Measurements from ENCODE around the gene ACOX2. TPM values are rescaled to one million over a fixed set of nuclear protein-coding genes. Genes with fewer than 3 reads are reported as not detected.

Gene ACOX2
- total and polyA plus RNA-seq, 2 of the 13 experiments (the other 11 are each of a cell fraction or from before 2014, with no cell fraction given): 42.6 to 98.5 TPM

DNA sequence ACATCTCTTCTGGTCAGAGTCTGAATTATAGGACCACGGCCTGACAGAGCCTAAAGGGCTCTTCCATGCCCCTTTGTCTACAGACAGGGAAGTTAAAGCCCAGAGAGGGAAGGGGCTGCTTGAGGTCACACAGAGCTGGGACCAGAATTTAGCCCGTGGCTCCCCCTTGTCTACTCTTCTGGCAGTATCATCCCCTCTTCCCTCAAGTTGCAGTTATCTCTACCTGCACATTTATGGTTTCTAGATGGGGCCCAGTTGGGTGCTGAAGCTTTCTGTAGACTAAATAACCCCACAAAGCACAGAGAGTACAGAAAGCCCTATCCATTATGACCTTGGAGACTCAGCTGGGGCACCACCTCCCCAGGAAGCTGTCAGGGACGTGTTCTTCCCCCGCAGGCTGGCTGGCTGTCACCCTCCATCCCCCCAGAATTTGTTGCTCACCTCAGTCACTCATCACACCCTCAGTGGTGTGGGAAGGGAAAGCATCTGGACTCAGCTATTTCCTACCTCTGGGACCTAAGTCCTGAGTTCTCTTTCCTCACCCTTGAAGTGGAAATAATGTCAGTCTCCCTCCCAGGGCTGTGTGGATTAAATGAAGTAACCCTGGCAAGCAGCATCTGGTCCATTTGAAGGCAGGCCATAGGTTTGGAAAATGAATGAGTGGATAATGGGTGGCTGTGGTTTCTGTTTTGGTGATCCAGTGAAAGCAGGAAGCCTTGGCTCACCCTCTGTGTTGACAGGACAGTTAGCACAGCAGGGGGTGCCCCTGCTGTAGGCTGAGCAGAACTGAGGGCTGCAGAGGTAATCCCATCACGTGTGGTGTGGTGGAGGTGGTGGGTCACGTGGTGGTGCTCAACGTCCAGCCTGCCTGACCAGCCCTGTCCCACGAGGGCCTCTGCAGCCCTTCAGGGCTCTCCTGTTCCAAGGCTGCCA is 16.3 kb downstream of the ACOX2 start (continued):
- TF ChIP-seq, protein P1, sequence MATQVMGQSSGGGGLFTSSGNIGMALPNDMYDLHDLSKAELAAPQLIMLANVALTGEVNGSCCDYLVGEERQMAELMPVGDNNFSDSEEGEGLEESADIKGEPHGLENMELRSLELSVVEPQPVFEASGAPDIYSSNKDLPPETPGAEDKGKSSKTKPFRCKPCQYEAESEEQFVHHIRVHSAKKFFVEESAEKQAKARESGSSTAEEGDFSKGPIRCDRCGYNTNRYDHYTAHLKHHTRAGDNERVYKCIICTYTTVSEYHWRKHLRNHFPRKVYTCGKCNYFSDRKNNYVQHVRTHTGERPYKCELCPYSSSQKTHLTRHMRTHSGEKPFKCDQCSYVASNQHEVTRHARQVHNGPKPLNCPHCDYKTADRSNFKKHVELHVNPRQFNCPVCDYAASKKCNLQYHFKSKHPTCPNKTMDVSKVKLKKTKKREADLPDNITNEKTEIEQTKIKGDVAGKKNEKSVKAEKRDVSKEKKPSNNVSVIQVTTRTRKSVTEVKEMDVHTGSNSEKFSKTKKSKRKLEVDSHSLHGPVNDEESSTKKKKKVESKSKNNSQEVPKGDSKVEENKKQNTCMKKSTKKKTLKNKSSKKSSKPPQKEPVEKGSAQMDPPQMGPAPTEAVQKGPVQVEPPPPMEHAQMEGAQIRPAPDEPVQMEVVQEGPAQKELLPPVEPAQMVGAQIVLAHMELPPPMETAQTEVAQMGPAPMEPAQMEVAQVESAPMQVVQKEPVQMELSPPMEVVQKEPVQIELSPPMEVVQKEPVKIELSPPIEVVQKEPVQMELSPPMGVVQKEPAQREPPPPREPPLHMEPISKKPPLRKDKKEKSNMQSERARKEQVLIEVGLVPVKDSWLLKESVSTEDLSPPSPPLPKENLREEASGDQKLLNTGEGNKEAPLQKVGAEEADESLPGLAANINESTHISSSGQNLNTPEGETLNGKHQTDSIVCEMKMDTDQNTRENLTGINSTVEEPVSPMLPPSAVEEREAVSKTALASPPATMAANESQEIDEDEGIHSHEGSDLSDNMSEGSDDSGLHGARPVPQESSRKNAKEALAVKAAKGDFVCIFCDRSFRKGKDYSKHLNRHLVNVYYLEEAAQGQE (IDR thresholded peaks at IDR 0.05; ENCODE audit: borderline replicate concordance in 1 of 2, low read depth in 1 of 2, low read length in 2 of 2): no peak
- TF ChIP-seq, protein P2, sequence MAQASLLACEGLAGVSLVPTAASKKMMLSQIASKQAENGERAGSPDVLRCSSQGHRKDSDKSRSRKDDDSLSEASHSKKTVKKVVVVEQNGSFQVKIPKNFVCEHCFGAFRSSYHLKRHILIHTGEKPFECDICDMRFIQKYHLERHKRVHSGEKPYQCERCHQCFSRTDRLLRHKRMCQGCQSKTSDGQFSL (CRISPR knock-in tag; IDR thresholded peaks at IDR 0.05): 0 out of 2 replicates have a peak, but pooled peaks have one; percentile 15
- TF ChIP-seq KDM5A (IDR thresholded peaks at IDR 0.05; ENCODE audit: borderline replicate concordance, low read length) (no peak), SP140L (CRISPR knock-in tag; IDR thresholded peaks at IDR 0.05; ENCODE audit: borderline replicate concordance) (no peak), ELF3 (CRISPR knock-in tag; IDR thresholded peaks at IDR 0.05) (peak; percentile 78), AKAP8 (CRISPR knock-in tag; IDR thresholded peaks at IDR 0.05) (no peak), ZNF609 (CRISPR knock-in tag; IDR thresholded peaks at IDR 0.05; ENCODE audit: borderline replicate concordance) (peak; percentile 59; the same call in 1 of the 2 replicates), ZNF570 (CRISPR knock-in tag; IDR thresholded peaks at IDR 0.05; ENCODE audit: borderline replicate concordance) (0 out of 2 replicates have a peak, but pooled peaks have one; percentile 44), ZNF12 (CRISPR knock-in tag; IDR thresholded peaks at IDR 0.05) (0 out of 2 replicates have a peak, but pooled peaks have one; percentile 57), HNRNPUL1 (IDR thresholded peaks at IDR 0.05; ENCODE audit: low read depth, low read length) (no peak), ZNF234 (CRISPR knock-in tag; conservative IDR thresholded peaks at IDR 0.05) (no peak), ZNF619 (CRISPR knock-in tag; IDR thresholded peaks at IDR 0.05) (no peak), ZFP1 (CRISPR knock-in tag; IDR thresholded peaks at IDR 0.05) (0 out of 2 replicates have a peak, but pooled peaks have one; percentile 64), ZNF232 (CRISPR knock-in tag; IDR thresholded peaks at IDR 0.05; ENCODE audit: borderline replicate concordance) (peak; percentile 52; the same call in 1 of the 2 replicates)
- TF ChIP-seq, protein P3, sequence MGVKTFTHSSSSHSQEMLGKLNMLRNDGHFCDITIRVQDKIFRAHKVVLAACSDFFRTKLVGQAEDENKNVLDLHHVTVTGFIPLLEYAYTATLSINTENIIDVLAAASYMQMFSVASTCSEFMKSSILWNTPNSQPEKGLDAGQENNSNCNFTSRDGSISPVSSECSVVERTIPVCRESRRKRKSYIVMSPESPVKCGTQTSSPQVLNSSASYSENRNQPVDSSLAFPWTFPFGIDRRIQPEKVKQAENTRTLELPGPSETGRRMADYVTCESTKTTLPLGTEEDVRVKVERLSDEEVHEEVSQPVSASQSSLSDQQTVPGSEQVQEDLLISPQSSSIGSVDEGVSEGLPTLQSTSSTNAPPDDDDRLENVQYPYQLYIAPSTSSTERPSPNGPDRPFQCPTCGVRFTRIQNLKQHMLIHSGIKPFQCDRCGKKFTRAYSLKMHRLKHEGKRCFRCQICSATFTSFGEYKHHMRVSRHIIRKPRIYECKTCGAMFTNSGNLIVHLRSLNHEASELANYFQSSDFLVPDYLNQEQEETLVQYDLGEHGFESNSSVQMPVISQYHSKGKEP (CRISPR knock-in tag; IDR thresholded peaks at IDR 0.05): no peak
